K562 (cell line): ENCODE measurements around the gene SPTBN4. TPM values are rescaled to one million over a fixed set of nuclear protein-coding genes. Genes with fewer than 3 reads are reported as not detected.
A peak's percentile ranks its signal among the peaks of the same experiment; 100 is the strongest.

Experiments
- BCLAF1 ChIP-seq, 2 experiments: fragments of 450-650 bp in 1 of 2; IDR thresholded peaks; 2 replicates each; pipeline ENCODE4 v1.6.1; 2011 to 2017; ENCODE audit warnings: low read depth in 2 of 2, antibody characterized with exemption in 1 of 2, borderline replicate concordance in 1 of 2, low read length in 1 of 2, mild to moderate bottlenecking in 1 of 2, mixed read lengths in 1 of 2; ENCODE audit not compliant: control insufficient read depth in 1 of 2
- CREB5 ChIP-seq: fragments of 250-450 bp; sonication (Bioruptor Pico); IDR thresholded peaks from 2 replicates; pipeline ENCODE4 v1.5.0; 2020; ENCODE audit warnings: mild to moderate bottlenecking
- EGR1 ChIP-seq: fragments of 450-650 bp; conservative IDR thresholded peaks from 2 replicates; pipeline ENCODE4 v1.6.1; 2017; ENCODE audit warnings: mild to moderate bottlenecking
- MAFK ChIP-seq: IDR thresholded peaks from 2 replicates; pipeline ENCODE4 v1.6.1; 2011; ENCODE audit warnings: low read length, improper control_type of control experiment
- PHF8 ChIP-seq: fragments of 200-600 bp; sonication (generic); IDR thresholded peaks from 2 replicates; pipeline ENCODE4 v1.6.1; 2012; ENCODE audit warnings: mixed run types, mild to moderate bottlenecking, inconsistent platforms, low read length, moderate library complexity, borderline replicate concordance
- POLR3G ChIP-seq: IDR thresholded peaks from 2 replicates; pipeline ENCODE4 v1.6.1; 2011; ENCODE audit not compliant: insufficient read length, insufficient replicate concordance; ENCODE audit errors: extremely low read depth
- RBM22 ChIP-seq: fragments of 200-400 bp; formaldehyde crosslinking; IDR thresholded peaks from 2 replicates; pipeline ENCODE4 v1.6.1; 2018; ENCODE audit warnings: low read length, low read depth; ENCODE audit not compliant: poor library complexity, severe bottlenecking
- SIX5 ChIP-seq, 2 experiments: IDR thresholded peaks; 2 replicates each; pipeline ENCODE4 v1.6.1; 2011; ENCODE audit warnings: low read length in 2 of 2, borderline replicate concordance in 1 of 2, low read depth in 1 of 2, mild to moderate bottlenecking in 1 of 2, moderate library complexity in 1 of 2; ENCODE audit not compliant: insufficient read depth in 1 of 2
- TGIF2 ChIP-seq: sonication (generic); formaldehyde crosslinking; IDR thresholded peaks from 2 replicates; pipeline ENCODE4 v1.8.1; 2022; ENCODE audit warnings: mild to moderate bottlenecking, missing genetic modification reagents, moderate library complexity
- TSHZ1 ChIP-seq: fragments of 250-450 bp; sonication (Bioruptor Pico); IDR thresholded peaks from 2 replicates; pipeline ENCODE4 v1.4.0; 2020; ENCODE audit warnings: mild to moderate bottlenecking, moderate library complexity
- ZNF764 ChIP-seq: fragments of 250-450 bp; sonication (Bioruptor Pico); IDR thresholded peaks from 2 replicates; pipeline ENCODE4 v1.4.0; 2020; ENCODE audit warnings: low read depth, mild to moderate bottlenecking, moderate library complexity
- ZNF79 ChIP-seq: fragments of 250-450 bp; sonication (Bioruptor Pico); IDR thresholded peaks from 2 replicates; pipeline ENCODE4 v1.4.0; 2020; ENCODE audit warnings: low read depth, mild to moderate bottlenecking, moderate library complexity
- ZNF830 ChIP-seq: fragments of 250-450 bp; sonication (Bioruptor Pico); IDR thresholded peaks from 2 replicates; pipeline ENCODE4 v1.5.0; 2021; ENCODE audit warnings: mild to moderate bottlenecking
- polyA plus RNA-seq, 8 experiments: library from polyadenylated mRNA; depleted of rRNA in 4 of 8; stranded (reverse) in 5 of 8; unstranded in 3 of 8; fragments of >200 nt; fragmentation: Nextera tagmentation in 2 of 8; fragmentation: Illumina TruSeq in 1 of 8; extraction: Ambion mirVana in 2 of 8; extraction: Trizol in 1 of 8; gene quantifications; 2 replicates each; pipeline versions ENCODE4 v1.2.1 to v1.2.3, GENCODE V29; 2011 to 2014; ENCODE audit warnings: inconsistent platforms in 1 of 8, missing spikeins in 1 of 8
- total RNA-seq, 7 experiments: library from RNA; depleted of rRNA in 6 of 7; stranded (reverse); fragments of >200 nt in 6 of 7; fragmentation: Illumina TruSeq in 2 of 7; extraction: Trizol in 2 of 7; gene quantifications; 2 replicates each; pipeline versions ENCODE4 v1.2.1 to v1.2.3, GENCODE V29; 2011 to 2021; ENCODE audit warnings: low replicate concordance in 1 of 7
- TF ChIP-seq, protein P1 (sequence below): fragments of 450-650 bp; IDR thresholded peaks from 2 replicates; pipeline ENCODE4 v1.6.1; 2016; ENCODE audit warnings: borderline replicate concordance

Gene SPTBN4
- total and polyA plus RNA-seq, 9 of the 15 experiments (the other 6 are each of a cell fraction or from before 2014, with no cell fraction given): 0.01 to 1.5 (median 0.86) TPM

GRCh38 chr19:40609561-40610395 is 143.0 kb downstream of the SPTBN4 start (continued):
- TF ChIP-seq EGR1 (peak; percentile 89), SIX5 (IDR thresholded peaks at IDR 0.05; ENCODE audit: borderline replicate concordance in 1 of 2, insufficient read depth in 1 of 2, low read depth in 1 of 2, low read length in 2 of 2) (no peak), RBM22 (no peak), ZNF79 (no peak), BCLAF1 (IDR thresholded peaks at IDR 0.05; ENCODE audit: borderline replicate concordance in 1 of 2, control insufficient read depth in 1 of 2, low read depth in 2 of 2, low read length in 1 of 2) (no peak), TGIF2 (CRISPR knock-in tag) (no peak), CREB5 (CRISPR knock-in tag) (no peak), TSHZ1 (CRISPR knock-in tag) (no peak), ZNF764 (no peak), PHF8 (peak; percentile 40; the same call in 1 of the 2 replicates), MAFK (no peak), ZNF830 (no peak), POLR3G (no peak)
- TF ChIP-seq, protein P1, sequence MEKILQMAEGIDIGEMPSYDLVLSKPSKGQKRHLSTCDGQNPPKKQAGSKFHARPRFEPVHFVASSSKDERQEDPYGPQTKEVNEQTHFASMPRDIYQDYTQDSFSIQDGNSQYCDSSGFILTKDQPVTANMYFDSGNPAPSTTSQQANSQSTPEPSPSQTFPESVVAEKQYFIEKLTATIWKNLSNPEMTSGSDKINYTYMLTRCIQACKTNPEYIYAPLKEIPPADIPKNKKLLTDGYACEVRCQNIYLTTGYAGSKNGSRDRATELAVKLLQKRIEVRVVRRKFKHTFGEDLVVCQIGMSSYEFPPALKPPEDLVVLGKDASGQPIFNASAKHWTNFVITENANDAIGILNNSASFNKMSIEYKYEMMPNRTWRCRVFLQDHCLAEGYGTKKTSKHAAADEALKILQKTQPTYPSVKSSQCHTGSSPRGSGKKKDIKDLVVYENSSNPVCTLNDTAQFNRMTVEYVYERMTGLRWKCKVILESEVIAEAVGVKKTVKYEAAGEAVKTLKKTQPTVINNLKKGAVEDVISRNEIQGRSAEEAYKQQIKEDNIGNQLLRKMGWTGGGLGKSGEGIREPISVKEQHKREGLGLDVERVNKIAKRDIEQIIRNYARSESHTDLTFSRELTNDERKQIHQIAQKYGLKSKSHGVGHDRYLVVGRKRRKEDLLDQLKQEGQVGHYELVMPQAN: no peak
